ENCODE measurements around the gene TXNRD2.

DNA sequence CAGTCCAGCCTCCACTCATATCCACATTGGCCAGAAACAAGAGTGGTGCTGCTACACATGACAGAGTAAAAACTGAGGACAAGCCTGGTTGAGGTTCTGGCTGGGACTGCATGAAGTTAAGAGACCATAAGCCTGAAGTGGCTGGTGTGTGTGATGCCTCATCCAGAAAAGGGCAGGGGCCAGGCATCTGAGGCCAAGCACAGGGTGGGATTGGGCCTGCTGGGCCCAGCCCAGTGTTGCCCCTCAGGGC, 49.7 kb upstream of the TXNRD2 start:
- TF ChIP-seq REST (IDR thresholded peaks at IDR 0.05; ENCODE audit: insufficient read depth in 1 of 2, low read depth in 2 of 2, low read length in 2 of 2) (no peak), TAF1 (IDR thresholded peaks at IDR 0.05; ENCODE audit: borderline replicate concordance, insufficient read depth, low read length) (no peak), POLR2AphosphoS5 (IDR thresholded peaks at IDR 0.05; ENCODE audit: low read depth, low read length) (no peak), FOXP2 (optimal IDR thresholded peaks at IDR 0.05; ENCODE audit: borderline replicate concordance, extremely low read depth, extremely low read length, insufficient read depth) (no peak)
